HepG2 (cell line): ENCODE measurements around the gene FLRT2. TPM values are rescaled to one million over a fixed set of nuclear protein-coding genes. Genes with fewer than 3 reads are reported as not detected.

Experiments used
- ATAC-seq: fragments of 200-7000 bp; cut with Tn5 transposase; 3 replicates; pipeline ENCODE4 v1.9.1; 2020; ENCODE audit warnings: mild to moderate bottlenecking, moderate library complexity
- BruUV-seq: library from RNA; stranded (reverse); fragments of 400-500 nt; replicated peaks from 2 replicates; lab custom pipeline; 2021; lab: Mats Ljungman, UMichigan
- CTCF ChIA-PET: fragments of 300-600 bp; formaldehyde crosslinking; extraction: SDS; loops from one replicate; lab custom pipeline; 2021; ENCODE audit warnings: low total read pairs, inconsistent platforms, low intra/inter-chr PET ratio; lab: Yijun Ruan, JAX
- POLR2A ChIA-PET: fragments of 350-600 bp; sonication (Branson Sonifier 250); formaldehyde crosslinking; loops from one replicate; lab custom pipeline; 2020; ENCODE audit warnings: antibody characterized with exemption, inconsistent platforms; lab: Yijun Ruan, JAX
- DNase-seq: peaks from one replicate; pipeline ENCODE4 v3.0.0-alpha.2; 2015; ENCODE audit warnings: low spot score
- FAIRE-seq: peaks from 3 replicates; lab custom pipeline; 2011; peaks lifted over from hg19 to GRCh38; lab: Jason Lieb, UNC
- H2AFZ ChIP-seq: one replicate; pipeline ENCODE4 v1.6.1; 2011; ENCODE audit warnings: low read length, inconsistent platforms
- H3K27ac ChIP-seq: fragments of 300-600 bp; 3 replicates; pipeline ENCODE4 v1.8.0; 2011; ENCODE audit warnings: mixed run types, mild to moderate bottlenecking, mixed read lengths, low read length, inconsistent platforms; ENCODE audit not compliant: insufficient read depth; ENCODE audit errors: extremely low read length
- H3K27me3 ChIP-seq, 2 experiments: fragments of 200-600 bp in 1 of 2; 2 replicates in 1 of 2; 3 replicates in 1 of 2; pipeline versions ENCODE4 v1.6.0 to v1.8.0; 2011; ENCODE audit warnings: low read length in 2 of 2, mild to moderate bottlenecking in 2 of 2, moderate library complexity in 2 of 2, inconsistent platforms in 1 of 2; ENCODE audit not compliant: insufficient read depth in 2 of 2, control insufficient read depth in 1 of 2
- H3K36me3 ChIP-seq, 2 experiments: fragments of 200-600 bp in 1 of 2; replicated peaks in 1 of 2; 2 replicates in 1 of 2; 3 replicates in 1 of 2; pipeline versions ENCODE4 v1.5.1 to v1.8.0; 2011; ENCODE audit warnings: low read length in 2 of 2, inconsistent platforms in 1 of 2; ENCODE audit not compliant: insufficient read depth in 2 of 2, control insufficient read depth in 1 of 2
- H3K4me1 ChIP-seq: 2 replicates; pipeline ENCODE4 v1.5.1; 2012; ENCODE audit warnings: low read length, inconsistent platforms; ENCODE audit not compliant: insufficient read depth
- H3K4me2 ChIP-seq: 2 replicates; pipeline ENCODE4 v1.6.0; 2011; ENCODE audit warnings: low read depth, low read length, inconsistent platforms
- H3K4me3 ChIP-seq, 3 experiments: fragments of 200-600 bp in 1 of 3; sonication (generic), shearing (Covaris generic) in 1 of 3; replicated peaks in 1 of 3; 2 replicates each; pipeline ENCODE4 v1.5.1; 2011 to 2016; ENCODE audit warnings: low read length in 3 of 3, inconsistent platforms in 2 of 3, low read depth in 2 of 3, mild to moderate bottlenecking in 2 of 3, control low read depth in 1 of 3, mixed read lengths in 1 of 3; ENCODE audit not compliant: insufficient read depth in 1 of 3
- H3K79me2 ChIP-seq: one replicate; pipeline ENCODE4 v1.6.1; 2011; ENCODE audit warnings: low read length, inconsistent platforms; ENCODE audit not compliant: insufficient read depth
- H3K9ac ChIP-seq: 2 replicates; pipeline ENCODE4 v1.6.0; 2011; ENCODE audit warnings: mild to moderate bottlenecking, low read depth, low read length, inconsistent platforms; ENCODE audit not compliant: insufficient read depth
- H3K9me3 ChIP-seq: 2 replicates; pipeline ENCODE4 v1.5.1; 2012; ENCODE audit warnings: mild to moderate bottlenecking, low read length
- H4K20me1 ChIP-seq: 2 replicates; pipeline ENCODE4 v1.6.0; 2011; ENCODE audit warnings: inconsistent platforms, mild to moderate bottlenecking, low read length, moderate library complexity; ENCODE audit not compliant: insufficient read depth
- GPN1 ChIP-seq: sonication (generic); formaldehyde crosslinking; IDR thresholded peaks from 2 replicates; pipeline ENCODE4 v1.5.1; 2020; ENCODE audit warnings: missing genetic modification reagents, borderline replicate concordance
- PHF8 ChIP-seq: sonication (generic); formaldehyde crosslinking; IDR thresholded peaks from 2 replicates; pipeline ENCODE4 v1.5.0; 2020; ENCODE audit warnings: missing genetic modification reagents
- ZNF841 ChIP-seq: sonication (generic); formaldehyde crosslinking; IDR thresholded peaks from 2 replicates; pipeline ENCODE4 v1.8.1; 2023; ENCODE audit warnings: missing genetic modification reagents, borderline replicate concordance
- WGBS: methylation state at CpG from one replicate; pipeline ENCODE4 v1.1.6; 2017; ENCODE audit warnings: low lambda C conversion rate; 5-methylcytosine and 5-hydroxymethylcytosine counted together
- in situ Hi-C: cut with HindIII; loops from 2 replicates; pipeline ENCODE4 v1.10.0; 2017; ENCODE audit warnings: low pct_unique_long_range_greater_than_20kb; ENCODE audit not compliant: extremely low pct_ligation_motif_present
- intact Hi-C: fragments of 100-400 bp; cut with micrococcal nuclease; formaldehyde crosslinking; loops from one replicate; pipeline ENCODE4 v1.10.0; 2022; ENCODE audit not compliant: unreplicated experiment
- polyA plus RNA-seq, 8 experiments: library from polyadenylated mRNA; depleted of rRNA in 3 of 8; stranded (reverse) in 7 of 8; unstranded in 1 of 8; fragments of >200 nt; fragmentation: Illumina TruSeq in 4 of 8; extraction: Trizol in 4 of 8; gene quantifications; 2 replicates each; pipeline versions ENCODE4 v1.2.1 to v1.2.3, GENCODE V29; 2011 to 2016; ENCODE audit warnings: low read depth in 4 of 8, missing spikeins in 1 of 8, mixed read lengths in 1 of 8; ENCODE audit not compliant: insufficient read depth in 1 of 8
- total RNA-seq, 5 experiments: library from RNA; depleted of rRNA; stranded (reverse); fragments of >200 nt; fragmentation: Illumina TruSeq; extraction: Trizol; gene quantifications; 2 replicates each; pipeline ENCODE4 v1.2.3, GENCODE V29; 2016; ENCODE audit warnings: low read depth in 1 of 5
- TF ChIP-seq, protein P1 (sequence below): sonication (generic); formaldehyde crosslinking; IDR thresholded peaks from 2 replicates; pipeline ENCODE4 v1.5.0; 2020; ENCODE audit warnings: mild to moderate bottlenecking, missing genetic modification reagents, moderate library complexity
- TF ChIP-seq, protein P2 (sequence below): sonication (generic); formaldehyde crosslinking; IDR thresholded peaks from 2 replicates; pipeline ENCODE4 v1.4.0; 2020; ENCODE audit warnings: missing genetic modification reagents, borderline replicate concordance
- TF ChIP-seq, protein P3 (sequence below): sonication (generic); formaldehyde crosslinking; IDR thresholded peaks from 2 replicates; pipeline ENCODE4 v1.5.1; 2020; ENCODE audit warnings: missing genetic modification reagents, mild to moderate bottlenecking, borderline replicate concordance
- TF ChIP-seq, protein P4 (sequence below): sonication (generic); formaldehyde crosslinking; IDR thresholded peaks from 2 replicates; pipeline ENCODE4 v1.5.0; 2020; ENCODE audit warnings: missing genetic modification reagents, mild to moderate bottlenecking, borderline replicate concordance
- TF ChIP-seq, protein P5 (sequence below): sonication (generic); formaldehyde crosslinking; IDR thresholded peaks from 2 replicates; pipeline ENCODE4 v1.4.0; 2020; ENCODE audit warnings: missing genetic modification reagents, borderline replicate concordance

Gene FLRT2
- total and polyA plus RNA-seq, 2 of the 13 experiments (the other 11 are each of a cell fraction or from before 2014, with no cell fraction given) = not detected

DNA sequence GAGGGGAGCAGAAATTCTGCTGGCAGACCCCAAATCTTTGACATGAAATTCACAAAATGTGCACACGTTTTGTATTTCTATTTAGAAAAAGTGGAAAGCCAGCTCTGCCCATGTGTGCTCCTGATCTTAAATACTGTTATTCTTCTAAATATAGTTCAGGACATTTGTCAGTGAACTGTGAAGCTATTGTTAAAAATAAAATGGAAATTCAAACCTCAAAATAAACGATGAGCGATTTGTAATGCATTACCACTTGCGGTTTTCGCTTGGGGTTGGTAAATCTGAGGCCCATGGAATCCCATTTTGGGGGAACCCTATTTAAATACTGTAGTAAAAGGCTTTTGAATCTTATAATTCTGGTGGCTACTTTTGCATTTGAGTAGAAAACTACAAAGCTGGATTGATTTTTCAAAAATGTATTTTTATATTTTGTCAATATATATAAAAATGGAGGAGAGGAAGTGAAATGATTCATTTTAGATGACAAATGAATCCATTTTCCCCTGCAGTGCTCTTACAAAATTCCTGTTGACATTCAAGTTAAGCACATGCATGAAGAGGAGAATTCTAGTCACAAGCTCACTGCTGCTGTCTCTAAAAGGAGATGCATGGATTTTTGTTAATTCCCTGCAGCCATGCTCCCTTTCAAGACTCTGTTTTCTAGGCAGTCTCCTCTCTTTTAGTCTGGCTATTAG is 47.1 kb downstream of the FLRT2 start:
- TF ChIP-seq PHF8 (CRISPR knock-in tag) (no peak), ZNF841 (no peak), GPN1 (no peak)
- TF ChIP-seq, protein P1, sequence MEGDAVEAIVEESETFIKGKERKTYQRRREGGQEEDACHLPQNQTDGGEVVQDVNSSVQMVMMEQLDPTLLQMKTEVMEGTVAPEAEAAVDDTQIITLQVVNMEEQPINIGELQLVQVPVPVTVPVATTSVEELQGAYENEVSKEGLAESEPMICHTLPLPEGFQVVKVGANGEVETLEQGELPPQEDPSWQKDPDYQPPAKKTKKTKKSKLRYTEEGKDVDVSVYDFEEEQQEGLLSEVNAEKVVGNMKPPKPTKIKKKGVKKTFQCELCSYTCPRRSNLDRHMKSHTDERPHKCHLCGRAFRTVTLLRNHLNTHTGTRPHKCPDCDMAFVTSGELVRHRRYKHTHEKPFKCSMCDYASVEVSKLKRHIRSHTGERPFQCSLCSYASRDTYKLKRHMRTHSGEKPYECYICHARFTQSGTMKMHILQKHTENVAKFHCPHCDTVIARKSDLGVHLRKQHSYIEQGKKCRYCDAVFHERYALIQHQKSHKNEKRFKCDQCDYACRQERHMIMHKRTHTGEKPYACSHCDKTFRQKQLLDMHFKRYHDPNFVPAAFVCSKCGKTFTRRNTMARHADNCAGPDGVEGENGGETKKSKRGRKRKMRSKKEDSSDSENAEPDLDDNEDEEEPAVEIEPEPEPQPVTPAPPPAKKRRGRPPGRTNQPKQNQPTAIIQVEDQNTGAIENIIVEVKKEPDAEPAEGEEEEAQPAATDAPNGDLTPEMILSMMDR (CRISPR knock-in tag) = no peak
- TF ChIP-seq, protein P2, sequence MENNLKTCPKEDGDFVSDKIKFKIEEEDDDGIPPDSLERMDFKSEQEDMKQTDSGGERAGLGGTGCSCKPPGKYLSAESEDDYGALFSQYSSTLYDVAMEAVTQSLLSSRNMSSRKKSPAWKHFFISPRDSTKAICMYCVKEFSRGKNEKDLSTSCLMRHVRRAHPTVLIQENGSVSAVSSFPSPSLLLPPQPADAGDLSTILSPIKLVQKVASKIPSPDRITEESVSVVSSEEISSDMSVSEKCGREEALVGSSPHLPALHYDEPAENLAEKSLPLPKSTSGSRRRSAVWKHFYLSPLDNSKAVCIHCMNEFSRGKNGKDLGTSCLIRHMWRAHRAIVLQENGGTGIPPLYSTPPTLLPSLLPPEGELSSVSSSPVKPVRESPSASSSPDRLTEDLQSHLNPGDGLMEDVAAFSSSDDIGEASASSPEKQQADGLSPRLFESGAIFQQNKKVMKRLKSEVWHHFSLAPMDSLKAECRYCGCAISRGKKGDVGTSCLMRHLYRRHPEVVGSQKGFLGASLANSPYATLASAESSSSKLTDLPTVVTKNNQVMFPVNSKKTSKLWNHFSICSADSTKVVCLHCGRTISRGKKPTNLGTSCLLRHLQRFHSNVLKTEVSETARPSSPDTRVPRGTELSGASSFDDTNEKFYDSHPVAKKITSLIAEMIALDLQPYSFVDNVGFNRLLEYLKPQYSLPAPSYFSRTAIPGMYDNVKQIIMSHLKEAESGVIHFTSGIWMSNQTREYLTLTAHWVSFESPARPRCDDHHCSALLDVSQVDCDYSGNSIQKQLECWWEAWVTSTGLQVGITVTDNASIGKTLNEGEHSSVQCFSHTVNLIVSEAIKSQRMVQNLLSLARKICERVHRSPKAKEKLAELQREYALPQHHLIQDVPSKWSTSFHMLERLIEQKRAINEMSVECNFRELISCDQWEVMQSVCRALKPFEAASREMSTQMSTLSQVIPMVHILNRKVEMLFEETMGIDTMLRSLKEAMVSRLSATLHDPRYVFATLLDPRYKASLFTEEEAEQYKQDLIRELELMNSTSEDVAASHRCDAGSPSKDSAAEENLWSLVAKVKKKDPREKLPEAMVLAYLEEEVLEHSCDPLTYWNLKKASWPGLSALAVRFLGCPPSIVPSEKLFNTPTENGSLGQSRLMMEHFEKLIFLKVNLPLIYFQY (CRISPR knock-in tag) = no peak
- TF ChIP-seq, protein P3, sequence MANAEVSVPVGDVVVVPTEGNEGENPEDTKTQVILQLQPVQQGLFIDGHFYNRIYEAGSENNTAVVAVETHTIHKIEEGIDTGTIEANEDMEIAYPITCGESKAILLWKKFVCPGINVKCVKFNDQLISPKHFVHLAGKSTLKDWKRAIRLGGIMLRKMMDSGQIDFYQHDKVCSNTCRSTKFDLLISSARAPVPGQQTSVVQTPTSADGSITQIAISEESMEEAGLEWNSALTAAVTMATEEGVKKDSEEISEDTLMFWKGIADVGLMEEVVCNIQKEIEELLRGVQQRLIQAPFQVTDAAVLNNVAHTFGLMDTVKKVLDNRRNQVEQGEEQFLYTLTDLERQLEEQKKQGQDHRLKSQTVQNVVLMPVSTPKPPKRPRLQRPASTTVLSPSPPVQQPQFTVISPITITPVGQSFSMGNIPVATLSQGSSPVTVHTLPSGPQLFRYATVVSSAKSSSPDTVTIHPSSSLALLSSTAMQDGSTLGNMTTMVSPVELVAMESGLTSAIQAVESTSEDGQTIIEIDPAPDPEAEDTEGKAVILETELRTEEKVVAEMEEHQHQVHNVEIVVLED (CRISPR knock-in tag) = no peak
- TF ChIP-seq, protein P4, sequence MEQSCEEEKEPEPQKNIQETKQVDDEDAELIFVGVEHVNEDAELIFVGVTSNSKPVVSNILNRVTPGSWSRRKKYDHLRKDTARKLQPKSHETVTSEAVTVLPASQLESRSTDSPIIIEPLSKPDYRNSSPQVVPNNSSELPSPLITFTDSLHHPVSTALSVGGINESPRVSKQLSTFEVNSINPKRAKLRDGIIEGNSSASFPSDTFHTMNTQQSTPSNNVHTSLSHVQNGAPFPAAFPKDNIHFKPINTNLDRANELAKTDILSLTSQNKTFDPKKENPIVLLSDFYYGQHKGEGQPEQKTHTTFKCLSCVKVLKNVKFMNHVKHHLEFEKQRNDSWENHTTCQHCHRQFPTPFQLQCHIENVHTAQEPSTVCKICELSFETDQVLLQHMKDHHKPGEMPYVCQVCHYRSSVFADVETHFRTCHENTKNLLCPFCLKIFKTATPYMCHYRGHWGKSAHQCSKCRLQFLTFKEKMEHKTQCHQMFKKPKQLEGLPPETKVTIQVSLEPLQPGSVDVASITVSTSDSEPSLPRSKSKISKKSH (CRISPR knock-in tag) = no peak
- TF ChIP-seq, protein P5, sequence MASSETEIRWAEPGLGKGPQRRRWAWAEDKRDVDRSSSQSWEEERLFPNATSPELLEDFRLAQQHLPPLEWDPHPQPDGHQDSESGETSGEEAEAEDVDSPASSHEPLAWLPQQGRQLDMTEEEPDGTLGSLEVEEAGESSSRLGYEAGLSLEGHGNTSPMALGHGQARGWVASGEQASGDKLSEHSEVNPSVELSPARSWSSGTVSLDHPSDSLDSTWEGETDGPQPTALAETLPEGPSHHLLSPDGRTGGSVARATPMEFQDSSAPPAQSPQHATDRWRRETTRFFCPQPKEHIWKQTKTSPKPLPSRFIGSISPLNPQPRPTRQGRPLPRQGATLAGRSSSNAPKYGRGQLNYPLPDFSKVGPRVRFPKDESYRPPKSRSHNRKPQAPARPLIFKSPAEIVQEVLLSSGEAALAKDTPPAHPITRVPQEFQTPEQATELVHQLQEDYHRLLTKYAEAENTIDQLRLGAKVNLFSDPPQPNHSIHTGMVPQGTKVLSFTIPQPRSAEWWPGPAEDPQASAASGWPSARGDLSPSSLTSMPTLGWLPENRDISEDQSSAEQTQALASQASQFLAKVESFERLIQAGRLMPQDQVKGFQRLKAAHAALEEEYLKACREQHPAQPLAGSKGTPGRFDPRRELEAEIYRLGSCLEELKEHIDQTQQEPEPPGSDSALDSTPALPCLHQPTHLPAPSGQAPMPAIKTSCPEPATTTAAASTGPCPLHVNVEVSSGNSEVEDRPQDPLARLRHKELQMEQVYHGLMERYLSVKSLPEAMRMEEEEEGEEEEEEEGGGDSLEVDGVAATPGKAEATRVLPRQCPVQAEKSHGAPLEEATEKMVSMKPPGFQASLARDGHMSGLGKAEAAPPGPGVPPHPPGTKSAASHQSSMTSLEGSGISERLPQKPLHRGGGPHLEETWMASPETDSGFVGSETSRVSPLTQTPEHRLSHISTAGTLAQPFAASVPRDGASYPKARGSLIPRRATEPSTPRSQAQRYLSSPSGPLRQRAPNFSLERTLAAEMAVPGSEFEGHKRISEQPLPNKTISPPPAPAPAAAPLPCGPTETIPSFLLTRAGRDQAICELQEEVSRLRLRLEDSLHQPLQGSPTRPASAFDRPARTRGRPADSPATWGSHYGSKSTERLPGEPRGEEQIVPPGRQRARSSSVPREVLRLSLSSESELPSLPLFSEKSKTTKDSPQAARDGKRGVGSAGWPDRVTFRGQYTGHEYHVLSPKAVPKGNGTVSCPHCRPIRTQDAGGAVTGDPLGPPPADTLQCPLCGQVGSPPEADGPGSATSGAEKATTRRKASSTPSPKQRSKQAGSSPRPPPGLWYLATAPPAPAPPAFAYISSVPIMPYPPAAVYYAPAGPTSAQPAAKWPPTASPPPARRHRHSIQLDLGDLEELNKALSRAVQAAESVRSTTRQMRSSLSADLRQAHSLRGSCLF (CRISPR knock-in tag) = no peak
- TF ChIP-seq, all 625 proteins: peak for 0
- Histone ChIP-seq H3K27me3 (no peaks in the 10 kb centered on the region), H3K4me3 (no peak overlapping the region), H3K4me2 (no peak overlapping the region), H3K79me2 (no peaks in the 10 kb centered on the region), H3K9ac (no peak overlapping the region), H3K4me1 (no peaks in the 10 kb centered on the region), H4K20me1 (no peaks in the 10 kb centered on the region), H3K27ac (no peak overlapping the region), H2AFZ (no peak overlapping the region), H3K36me3 (no peaks in the 10 kb centered on the region), H3K9me3 (peaks cover 10% of the 10 kb centered on the region; the same call in 1 of the 2 replicates)
- intact Hi-C loops = no loop called here
- DNase-seq = no peak
- no TSS peak for BruUV-seq
- WGBS = 48% methylated on average over 5 of the region's 5 CpGs
- in situ Hi-C loops = no loop called here
- ATAC-seq = no peak
- no peak for FAIRE-seq
- POLR2A ChIA-PET = no interaction called here
- CTCF ChIA-PET = no interaction called here
